Osteocyte (in vitro differentiated cells): ENCODE results near the gene TENM3. TPM values are rescaled to one million over a fixed set of nuclear protein-coding genes. Genes with fewer than 3 reads are reported as not detected.

ENCODE experiments used
- DNase-seq: peaks from one replicate; pipeline ENCODE4 v3.0.0; 2021; ENCODE audit warnings: mixed read lengths; ENCODE audit not compliant: unreplicated experiment; ENCODE audit errors: extremely low spot score
- H3K27ac Mint-ChIP-seq: one replicate; pipeline ENCODE4 v1.8.0; 2021; ENCODE audit warnings: mild to moderate bottlenecking, mixed read lengths; ENCODE audit not compliant: unreplicated experiment
- H3K27me3 Mint-ChIP-seq: one replicate; pipeline ENCODE4 v1.8.0; 2021; ENCODE audit warnings: mixed read lengths; ENCODE audit not compliant: unreplicated experiment
- H3K36me3 Mint-ChIP-seq: one replicate; pipeline ENCODE4 v1.8.0; 2021; ENCODE audit warnings: mixed read lengths; ENCODE audit not compliant: unreplicated experiment
- H3K4me1 Mint-ChIP-seq: one replicate; pipeline ENCODE4 v1.8.0; 2021; ENCODE audit warnings: mixed read lengths; ENCODE audit not compliant: unreplicated experiment
- H3K4me3 Mint-ChIP-seq: one replicate; pipeline ENCODE4 v1.8.0; 2021; ENCODE audit warnings: mild to moderate bottlenecking, moderate library complexity, mixed read lengths; ENCODE audit not compliant: unreplicated experiment
- H3K9me3 Mint-ChIP-seq: one replicate; pipeline ENCODE4 v1.8.0; 2021; ENCODE audit warnings: mixed read lengths; ENCODE audit not compliant: unreplicated experiment
- CTCF ChIP-seq: fragments of 200-600 bp; sonication (generic); IDR thresholded peaks from 2 replicates; pipeline ENCODE4 v1.5.0; 2021; ENCODE audit warnings: antibody characterized with exemption, mild to moderate bottlenecking, moderate library complexity
- total RNA-seq: library from RNA; stranded (reverse); gene quantifications from 2 replicates; pipeline ENCODE4 v1.2.1, GENCODE V29; 2021

The TENM3 gene
- total RNA-seq, 1 donor from 2014 or later = 78.3 TPM

DNA sequence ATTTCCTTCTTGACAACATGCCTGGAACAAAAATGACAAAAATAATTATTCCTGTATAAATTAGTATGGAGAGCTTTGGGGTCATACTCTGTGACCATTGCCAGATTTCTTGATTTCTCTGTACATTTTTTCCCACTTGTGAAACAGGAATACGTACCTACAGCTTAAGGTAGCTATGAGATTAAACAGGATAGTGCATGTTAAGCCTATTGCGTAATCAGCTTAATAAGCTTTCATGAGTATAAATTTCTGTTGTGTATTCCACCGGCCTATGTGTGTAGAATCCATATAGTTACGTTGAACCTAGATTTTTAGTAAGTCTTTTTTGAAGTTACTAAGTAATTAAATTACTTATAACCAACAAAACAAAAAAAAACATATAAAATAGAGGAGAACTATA, 339.0 kb downstream of the TENM3 start:
- no peaks in the 10 kb centered on the region for H3K9me3 Mint-ChIP-seq
- H3K27ac Mint-ChIP-seq = no peak overlapping the region
- H3K4me3 Mint-ChIP-seq = no peak overlapping the region
- DNase-seq = no peak
- TF ChIP-seq CTCF = no peak
- no peaks in the 10 kb centered on the region for H3K36me3 Mint-ChIP-seq
- H3K27me3 Mint-ChIP-seq = no peaks in the 10 kb centered on the region
- peaks cover 10% of the 10 kb centered on the region for H3K4me1 Mint-ChIP-seq

- Mint-ChIP-seq H3K4me1 (peaks cover 6% of the 10 kb centered on the region), H3K27ac (no peak overlapping the region), H3K27me3 (no peaks in the 10 kb centered on the region), H3K9me3 (peaks cover 5% of the 10 kb centered on the region), H3K36me3 (no peaks in the 10 kb centered on the region), H3K4me3 (no peak overlapping the region)
- DNase-seq = no peak
- no peak for TF ChIP-seq CTCF
These were observed 340.7 kb downstream of the TENM3 start for GRCh38 chr4:182583703-182584415.

DNA sequence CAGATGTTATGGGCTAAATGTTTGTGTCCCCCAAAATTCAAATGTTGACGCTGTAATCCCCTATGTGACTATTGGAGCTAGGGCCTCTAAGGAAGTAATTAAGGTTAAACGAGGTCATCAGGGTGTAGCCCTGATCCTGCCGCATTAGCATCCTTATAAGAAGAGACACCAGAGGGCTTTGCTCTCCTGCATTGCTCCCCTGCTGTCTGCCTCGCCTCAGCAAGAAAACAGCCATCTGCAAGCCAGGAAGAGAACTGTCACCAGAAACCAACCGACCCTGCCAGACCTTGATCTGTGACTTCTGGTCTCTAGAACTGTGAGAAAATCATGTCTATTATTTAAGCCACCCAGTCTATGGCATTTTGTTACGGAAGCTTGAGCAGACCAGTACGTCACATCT, 342.1 kb downstream of the TENM3 start:
- Mint-ChIP-seq H3K4me3 (no peak overlapping the region), H3K27ac (no peak overlapping the region), H3K27me3 (no peaks in the 10 kb centered on the region), H3K4me1 (peaks cover 6% of the 10 kb centered on the region), H3K9me3 (peaks cover 5% of the 10 kb centered on the region), H3K36me3 (no peaks in the 10 kb centered on the region)
- no peak for DNase-seq
- no peak for TF ChIP-seq CTCF

DNA sequence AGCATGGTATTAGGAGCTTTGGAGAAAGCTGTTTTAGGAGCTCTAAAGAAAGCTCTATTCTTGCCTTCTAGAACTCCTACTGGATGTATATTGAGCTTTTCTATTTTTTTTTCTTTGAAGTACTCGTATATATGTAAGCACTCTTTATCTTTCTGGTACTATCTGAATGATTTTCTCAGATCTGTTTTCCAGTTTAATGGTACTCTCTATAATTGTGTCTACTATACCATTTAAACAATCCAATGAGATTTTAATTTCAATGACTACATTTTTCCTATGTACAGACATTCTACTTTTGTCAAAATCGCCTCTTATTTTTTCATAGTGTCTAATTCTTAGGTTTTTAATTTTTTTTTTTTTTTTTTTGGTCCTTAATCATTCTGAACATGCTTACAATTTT, 345.9 kb downstream of the TENM3 start:
- H3K36me3 Mint-ChIP-seq = no peaks in the 10 kb centered on the region
- H3K27me3 Mint-ChIP-seq = no peaks in the 10 kb centered on the region
- peaks cover 16% of the 10 kb centered on the region for H3K4me1 Mint-ChIP-seq
- H3K9me3 Mint-ChIP-seq = peaks cover 5% of the 10 kb centered on the region
- TF ChIP-seq CTCF = no peak
- H3K4me3 Mint-ChIP-seq = no peak overlapping the region
- no peak for DNase-seq
- no peak overlapping the region for H3K27ac Mint-ChIP-seq

DNA sequence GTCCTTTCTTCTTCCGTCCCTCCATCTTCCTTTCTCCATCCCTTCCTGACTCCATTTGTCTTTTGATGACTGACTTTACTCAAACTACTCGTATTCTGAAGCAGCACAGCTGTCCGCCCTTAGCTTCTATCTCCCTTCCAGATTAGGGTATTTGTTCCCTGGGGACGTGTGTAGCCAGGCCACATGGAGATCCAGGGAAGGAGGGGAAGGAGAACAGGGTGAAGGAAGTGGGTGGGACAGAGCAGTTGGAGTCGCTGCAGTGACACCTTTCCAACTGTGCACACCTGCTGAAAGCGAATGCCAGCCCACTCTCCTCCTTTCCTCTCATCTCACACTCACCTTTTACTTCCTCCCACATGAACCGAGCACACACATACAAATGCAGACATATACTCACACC, 350.2 kb downstream of the TENM3 start:
- peaks cover under 1% of the 10 kb centered on the region for H3K9me3 Mint-ChIP-seq
- TF ChIP-seq CTCF = no peak
- no peak for DNase-seq
- H3K4me1 Mint-ChIP-seq = peaks cover 19% of the 10 kb centered on the region
- H3K4me3 Mint-ChIP-seq = no peak overlapping the region
- H3K27ac Mint-ChIP-seq = peak overlapping the region; percentile 46
- no peaks in the 10 kb centered on the region for H3K36me3 Mint-ChIP-seq
- H3K27me3 Mint-ChIP-seq = no peaks in the 10 kb centered on the region
